ENCODE results near the gene BMPR1B.

BMPR1B gene

DNA sequence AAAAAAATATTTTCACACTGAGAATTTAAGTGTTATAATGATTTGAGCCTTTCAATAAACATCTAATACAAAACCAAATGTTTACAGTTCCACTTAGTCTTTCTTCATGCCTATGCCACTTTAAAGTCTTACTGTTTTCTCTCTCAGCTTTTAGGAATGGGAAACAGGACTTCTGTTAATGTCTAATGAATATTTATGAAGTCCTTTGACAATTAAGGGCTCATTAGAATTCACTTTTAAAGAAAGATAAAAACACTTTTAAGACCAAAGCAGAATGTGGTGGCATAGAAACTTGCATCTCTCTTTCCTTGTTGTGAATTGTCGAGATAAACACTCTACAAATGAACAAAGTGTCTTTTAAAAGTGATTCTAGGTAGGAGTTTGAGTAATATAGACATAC lies 315.9 kb downstream of the BMPR1B start:
- Histone ChIP-seq H3K79me2 (ENCODE audit: control insufficient read depth, insufficient read depth, low read length, unreplicated experiment) (no peaks in the 10 kb centered on the region), H3K4me1 (ENCODE audit: control insufficient read depth, insufficient read depth, low read length, unreplicated experiment) (no peaks in the 10 kb centered on the region), H3K27me3 (ENCODE audit: insufficient read depth, low read length) (no peaks in the 10 kb centered on the region), H3K4me3 (ENCODE audit: low read depth, low read length) (no peak overlapping the region), H3K36me3 (ENCODE audit: insufficient read depth, low read length) (no peaks in the 10 kb centered on the region), H2AFZ (ENCODE audit: low read length, unreplicated experiment) (no peak overlapping the region), H3K27ac (ENCODE audit: low read depth, low read length) (no peak overlapping the region)

DNA sequence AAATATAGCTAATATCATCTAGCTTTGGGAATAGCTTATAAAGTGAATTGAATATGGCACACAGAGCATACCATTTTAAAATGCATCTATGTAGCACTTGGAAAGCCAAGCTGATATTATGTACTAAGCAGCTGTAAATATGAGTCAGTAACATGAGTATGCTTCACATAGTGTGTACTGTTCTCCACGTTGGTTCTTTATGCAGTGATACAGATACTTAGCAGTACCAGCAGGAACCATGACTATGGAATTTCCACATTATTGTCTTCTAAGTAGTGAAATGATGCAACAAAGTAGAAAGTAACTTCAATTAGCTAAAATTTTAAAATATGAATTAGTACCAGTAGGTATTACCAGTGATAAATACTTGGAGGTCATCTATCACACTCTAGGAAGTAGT lies 320.1 kb downstream of the BMPR1B start:
- no peaks in the 10 kb centered on the region for H3K27me3 ChIP-seq (ENCODE audit: insufficient read depth, low read length)
- no peak overlapping the region for H3K27ac ChIP-seq (ENCODE audit: low read depth, low read length)
- H3K79me2 ChIP-seq (ENCODE audit: control insufficient read depth, insufficient read depth, low read length, unreplicated experiment): no peaks in the 10 kb centered on the region
- no peaks in the 10 kb centered on the region for H3K4me1 ChIP-seq (ENCODE audit: control insufficient read depth, insufficient read depth, low read length, unreplicated experiment)
- H3K36me3 ChIP-seq (ENCODE audit: insufficient read depth, low read length): no peaks in the 10 kb centered on the region
- H3K4me3 ChIP-seq (ENCODE audit: low read depth, low read length): no peak overlapping the region
- H2AFZ ChIP-seq (ENCODE audit: low read length, unreplicated experiment): no peak overlapping the region

DNA sequence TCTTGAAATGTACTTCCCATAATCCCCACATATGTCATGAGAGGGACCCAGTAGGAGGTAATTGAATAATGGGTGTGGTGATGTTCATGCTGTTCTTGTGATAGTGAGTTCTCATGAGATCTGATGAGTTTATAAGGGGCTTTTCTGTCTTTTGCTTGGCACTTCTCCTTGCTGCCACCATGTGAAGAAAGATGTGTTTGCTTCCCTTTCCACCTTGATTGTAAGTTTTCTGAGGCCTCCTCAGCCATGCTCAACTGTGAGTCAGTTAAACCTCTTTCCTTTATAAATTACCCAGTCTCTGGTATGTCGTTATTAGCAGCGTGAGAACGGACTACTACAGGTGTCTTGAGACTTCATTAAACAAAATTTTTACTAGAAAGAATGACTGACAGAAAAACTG lies 323.2 kb downstream of the BMPR1B start:
- H3K4me1 ChIP-seq (ENCODE audit: control insufficient read depth, insufficient read depth, low read length, unreplicated experiment): no peaks in the 10 kb centered on the region
- H3K27me3 ChIP-seq (ENCODE audit: insufficient read depth, low read length): no peaks in the 10 kb centered on the region
- no peak overlapping the region for H3K27ac ChIP-seq (ENCODE audit: low read depth, low read length)
- no peak overlapping the region for H2AFZ ChIP-seq (ENCODE audit: low read length, unreplicated experiment)
- H3K36me3 ChIP-seq (ENCODE audit: insufficient read depth, low read length): no peaks in the 10 kb centered on the region
- H3K4me3 ChIP-seq (ENCODE audit: low read depth, low read length): no peak overlapping the region
- no peaks in the 10 kb centered on the region for H3K79me2 ChIP-seq (ENCODE audit: control insufficient read depth, insufficient read depth, low read length, unreplicated experiment)

DNA sequence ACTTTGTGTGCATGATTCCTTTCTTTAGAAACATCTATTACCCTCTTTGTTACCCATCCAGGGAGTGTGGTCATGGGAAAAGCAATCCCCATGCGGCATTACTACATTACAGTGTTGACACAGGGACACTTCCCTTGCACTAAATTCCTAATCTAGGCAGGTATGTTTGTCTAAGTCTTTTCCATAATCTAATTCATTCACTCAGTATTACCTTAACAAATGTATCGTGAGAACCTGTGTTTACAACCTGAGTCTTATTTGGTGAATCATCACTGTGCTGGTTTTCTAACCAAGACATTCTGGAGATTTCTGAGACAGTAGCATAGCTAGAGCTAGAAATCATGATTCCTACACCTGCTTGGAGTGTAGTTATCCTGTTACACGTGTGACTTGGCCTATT lies 326.8 kb downstream of the BMPR1B start:
- Histone ChIP-seq H3K27ac (ENCODE audit: low read depth, low read length) (no peak overlapping the region), H3K27me3 (ENCODE audit: insufficient read depth, low read length) (no peaks in the 10 kb centered on the region), H3K36me3 (ENCODE audit: insufficient read depth, low read length) (no peaks in the 10 kb centered on the region), H3K4me3 (ENCODE audit: low read depth, low read length) (no peak overlapping the region), H3K4me1 (ENCODE audit: control insufficient read depth, insufficient read depth, low read length, unreplicated experiment) (peaks cover 11% of the 10 kb centered on the region), H2AFZ (ENCODE audit: low read length, unreplicated experiment) (no peak overlapping the region), H3K79me2 (ENCODE audit: control insufficient read depth, insufficient read depth, low read length, unreplicated experiment) (no peaks in the 10 kb centered on the region)

DNA sequence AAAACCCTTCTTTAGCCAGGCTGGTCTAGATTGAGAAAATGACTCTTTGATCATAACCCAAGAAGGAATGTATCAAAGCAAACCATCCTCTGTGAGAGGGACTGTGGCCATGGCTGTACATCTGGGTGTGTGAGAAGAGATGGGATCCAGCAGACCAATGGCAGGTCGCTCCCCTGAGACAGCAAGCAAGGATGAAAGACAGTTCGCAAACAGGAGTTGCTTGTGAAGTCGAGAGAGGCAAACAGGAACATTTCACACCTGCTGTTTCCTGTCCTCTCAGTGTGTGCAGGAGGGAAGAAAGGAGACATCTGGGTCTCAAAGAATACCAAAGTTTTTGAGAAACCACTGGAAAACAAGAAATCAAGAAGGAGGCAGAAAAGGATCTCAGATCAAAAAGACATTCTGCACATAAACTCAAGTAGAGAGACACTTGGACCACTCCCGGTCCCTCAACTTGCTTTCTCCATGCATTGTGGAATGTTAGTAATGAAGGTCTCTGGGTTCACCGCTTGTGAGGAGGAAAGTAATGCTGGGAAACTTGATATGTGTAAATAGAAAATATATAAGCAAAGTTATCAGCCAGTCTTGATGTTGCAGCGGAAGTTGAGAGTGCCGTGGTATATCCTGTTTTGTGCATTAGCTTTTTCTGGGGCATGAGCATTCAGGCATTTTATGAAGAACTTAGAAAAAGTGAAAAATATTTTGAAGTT lies 327.5 kb downstream of the BMPR1B start:
- no peak overlapping the region for H2AFZ ChIP-seq (ENCODE audit: low read length, unreplicated experiment)
- H3K27ac ChIP-seq (ENCODE audit: low read depth, low read length): no peak overlapping the region
- H3K36me3 ChIP-seq (ENCODE audit: insufficient read depth, low read length): no peaks in the 10 kb centered on the region
- H3K79me2 ChIP-seq (ENCODE audit: control insufficient read depth, insufficient read depth, low read length, unreplicated experiment): no peaks in the 10 kb centered on the region
- no peak overlapping the region for H3K4me3 ChIP-seq (ENCODE audit: low read depth, low read length)
- no peaks in the 10 kb centered on the region for H3K27me3 ChIP-seq (ENCODE audit: insufficient read depth, low read length)
- H3K4me1 ChIP-seq (ENCODE audit: control insufficient read depth, insufficient read depth, low read length, unreplicated experiment): peaks cover 11% of the 10 kb centered on the region

DNA sequence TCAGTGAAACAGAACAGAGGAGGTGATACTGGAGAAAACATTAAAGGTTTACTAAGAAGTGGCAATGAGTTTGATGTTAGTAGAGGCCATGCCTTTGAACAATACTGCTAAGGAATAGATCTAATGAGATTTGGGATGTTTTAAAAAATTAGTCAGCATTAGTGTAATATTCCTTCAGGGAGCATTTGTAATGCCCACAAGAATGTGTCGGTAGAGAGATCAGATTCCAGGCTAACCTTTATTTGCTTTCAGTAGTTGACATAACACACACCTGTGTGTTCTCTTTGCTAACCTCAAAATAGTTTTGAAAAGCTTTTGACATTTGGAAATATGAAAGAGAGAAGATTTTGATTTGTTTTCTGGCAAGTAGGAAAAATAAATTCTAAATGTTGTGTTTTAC lies 328.8 kb downstream of the BMPR1B start:
- no peaks in the 10 kb centered on the region for H3K79me2 ChIP-seq (ENCODE audit: control insufficient read depth, insufficient read depth, low read length, unreplicated experiment)
- no peak overlapping the region for H2AFZ ChIP-seq (ENCODE audit: low read length, unreplicated experiment)
- H3K4me1 ChIP-seq (ENCODE audit: control insufficient read depth, insufficient read depth, low read length, unreplicated experiment): peaks cover 16% of the 10 kb centered on the region
- no peaks in the 10 kb centered on the region for H3K36me3 ChIP-seq (ENCODE audit: insufficient read depth, low read length)
- H3K4me3 ChIP-seq (ENCODE audit: low read depth, low read length): no peak overlapping the region
- H3K27ac ChIP-seq (ENCODE audit: low read depth, low read length): no peak overlapping the region
- no peaks in the 10 kb centered on the region for H3K27me3 ChIP-seq (ENCODE audit: insufficient read depth, low read length)

DNA sequence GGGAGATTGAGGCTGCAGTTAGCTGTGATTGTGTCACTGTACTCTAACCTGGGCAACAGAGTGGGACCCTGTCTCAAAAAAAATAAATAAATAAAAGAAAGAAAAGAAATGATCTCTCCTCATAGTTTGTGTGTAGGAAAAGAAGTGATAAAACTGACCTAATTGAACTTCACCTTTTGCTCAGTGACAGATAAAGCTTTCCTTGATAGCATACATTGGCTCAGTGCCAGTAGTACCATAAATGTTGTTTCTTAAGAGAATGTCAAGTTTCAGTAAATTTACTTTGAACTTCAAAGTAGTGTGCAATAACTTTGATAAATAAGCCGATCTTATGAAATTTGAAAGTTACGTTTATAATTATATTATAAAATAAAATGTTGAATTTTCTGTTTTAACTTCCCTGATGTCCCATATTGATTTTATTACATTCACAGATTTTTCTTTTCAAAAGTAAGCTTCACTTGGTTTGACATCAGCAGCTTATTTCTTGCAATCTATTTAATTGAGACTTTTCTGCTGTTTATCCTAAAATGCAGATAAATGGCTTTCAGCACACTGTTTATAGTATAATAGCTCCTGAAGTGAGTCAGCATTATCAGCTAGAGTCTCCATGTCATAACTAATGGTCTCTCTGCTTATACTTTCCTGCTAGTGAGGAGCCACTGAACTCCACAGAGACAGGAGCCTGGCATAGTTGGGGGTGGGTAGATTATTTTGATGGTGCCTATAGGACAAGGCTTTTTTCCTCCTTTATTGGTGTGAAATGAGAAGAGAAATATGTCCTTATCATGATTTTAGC lies 330.1 kb downstream of the BMPR1B start:
- peaks cover 20% of the 10 kb centered on the region for H3K4me1 ChIP-seq (ENCODE audit: control insufficient read depth, insufficient read depth, low read length, unreplicated experiment)

DNA sequence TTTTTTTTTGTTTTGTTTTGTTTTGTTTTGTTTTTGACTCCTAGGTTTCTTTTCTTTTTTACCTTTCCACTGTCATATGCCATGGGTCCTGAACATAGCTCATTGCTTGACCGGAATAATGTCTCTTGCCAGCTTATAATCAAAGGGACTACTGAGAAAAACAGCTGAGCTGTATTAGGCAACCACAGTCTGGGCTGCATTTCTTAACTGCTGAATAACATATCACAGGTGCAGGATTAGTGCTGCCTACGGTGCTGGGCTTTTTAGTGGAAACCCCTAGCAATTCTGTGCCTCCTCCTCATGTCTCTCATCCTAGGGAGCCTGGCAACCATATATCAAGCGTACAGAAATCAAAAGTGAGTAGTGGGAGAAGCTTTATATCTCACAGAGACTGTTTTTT lies 333.5 kb downstream of the BMPR1B start:
- H3K4me3 ChIP-seq (ENCODE audit: low read depth, low read length): no peak overlapping the region
- no peaks in the 10 kb centered on the region for H3K79me2 ChIP-seq (ENCODE audit: control insufficient read depth, insufficient read depth, low read length, unreplicated experiment)
- H2AFZ ChIP-seq (ENCODE audit: low read length, unreplicated experiment): no peak overlapping the region
- no peak overlapping the region for H3K27ac ChIP-seq (ENCODE audit: low read depth, low read length)
- H3K36me3 ChIP-seq (ENCODE audit: insufficient read depth, low read length): no peaks in the 10 kb centered on the region
- H3K4me1 ChIP-seq (ENCODE audit: control insufficient read depth, insufficient read depth, low read length, unreplicated experiment): peaks cover 25% of the 10 kb centered on the region
- no peaks in the 10 kb centered on the region for H3K27me3 ChIP-seq (ENCODE audit: insufficient read depth, low read length)

More for the DNA sequence above, 330.1 kb downstream of the BMPR1B start:
- Histone ChIP-seq H3K79me2 (ENCODE audit: control insufficient read depth, insufficient read depth, low read length, unreplicated experiment) (no peaks in the 10 kb centered on the region), H3K36me3 (ENCODE audit: insufficient read depth, low read length) (no peaks in the 10 kb centered on the region), H3K4me3 (ENCODE audit: low read depth, low read length) (no peak overlapping the region), H3K27ac (ENCODE audit: low read depth, low read length) (peak overlapping the region; percentile 18; the same call in 1 of the 2 replicates), H3K27me3 (ENCODE audit: insufficient read depth, low read length) (no peaks in the 10 kb centered on the region), H2AFZ (ENCODE audit: low read length, unreplicated experiment) (peak overlapping the region; percentile 47)

DNA sequence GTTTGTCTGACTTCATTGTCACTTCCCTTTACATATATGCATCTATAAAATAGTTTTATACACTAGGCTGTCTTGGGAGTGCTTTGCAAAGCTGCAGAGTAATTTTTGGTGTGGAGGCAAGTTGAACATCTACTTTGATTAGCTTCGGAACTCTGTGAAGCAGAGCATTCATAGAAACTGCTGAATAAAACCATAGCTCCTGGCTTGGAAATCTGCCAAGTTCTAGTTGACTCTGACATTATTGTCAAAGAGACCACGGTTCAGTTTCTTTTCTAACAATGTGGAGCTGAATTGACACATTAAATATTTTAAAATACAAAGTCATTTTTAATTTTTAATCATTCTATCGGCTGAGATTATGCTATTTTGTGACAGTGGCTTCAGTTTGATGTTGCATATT lies 335.0 kb downstream of the BMPR1B start:
- H3K4me3 ChIP-seq (ENCODE audit: low read depth, low read length): no peak overlapping the region
- peaks cover 25% of the 10 kb centered on the region for H3K4me1 ChIP-seq (ENCODE audit: control insufficient read depth, insufficient read depth, low read length, unreplicated experiment)
- no peaks in the 10 kb centered on the region for H3K27me3 ChIP-seq (ENCODE audit: insufficient read depth, low read length)
- H3K36me3 ChIP-seq (ENCODE audit: insufficient read depth, low read length): no peaks in the 10 kb centered on the region
- H3K79me2 ChIP-seq (ENCODE audit: control insufficient read depth, insufficient read depth, low read length, unreplicated experiment): no peaks in the 10 kb centered on the region
- no peak overlapping the region for H3K27ac ChIP-seq (ENCODE audit: low read depth, low read length)
- no peak overlapping the region for H2AFZ ChIP-seq (ENCODE audit: low read length, unreplicated experiment)

DNA sequence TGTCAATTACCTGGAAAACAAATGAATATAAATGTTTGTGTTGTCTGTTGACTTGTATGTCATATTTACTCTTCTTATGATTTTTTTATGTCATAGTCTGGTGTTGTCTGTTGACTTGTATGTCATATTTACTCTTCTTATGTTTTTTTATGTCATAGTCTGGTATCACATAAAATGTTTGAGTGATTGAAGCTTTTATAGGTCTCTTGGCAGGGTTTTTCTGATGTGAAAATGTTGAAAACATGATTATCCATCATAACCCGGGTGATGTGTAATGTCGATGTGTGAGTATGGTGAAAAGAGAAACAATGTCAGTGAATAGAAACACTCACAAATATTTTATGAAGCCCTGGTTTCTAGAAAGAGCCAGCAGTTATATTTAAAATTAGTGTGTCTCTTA lies 335.7 kb downstream of the BMPR1B start:
- Histone ChIP-seq H3K27ac (ENCODE audit: low read depth, low read length) (no peak overlapping the region), H3K36me3 (ENCODE audit: insufficient read depth, low read length) (no peaks in the 10 kb centered on the region), H2AFZ (ENCODE audit: low read length, unreplicated experiment) (no peak overlapping the region), H3K79me2 (ENCODE audit: control insufficient read depth, insufficient read depth, low read length, unreplicated experiment) (no peaks in the 10 kb centered on the region), H3K4me1 (ENCODE audit: control insufficient read depth, insufficient read depth, low read length, unreplicated experiment) (peaks cover 18% of the 10 kb centered on the region), H3K27me3 (ENCODE audit: insufficient read depth, low read length) (no peaks in the 10 kb centered on the region), H3K4me3 (ENCODE audit: low read depth, low read length) (no peak overlapping the region)

Measured in ACC112 (cell line).